GM12801 (cell line): Measurements from ENCODE around the gene TM9SF4.

ENCODE experiments used
- TF ChIP-seq, protein P1 (sequence below): IDR thresholded peaks from one replicate; pipeline ENCODE4 v1.5.1; 2011; ENCODE audit warnings: control low read depth; ENCODE audit not compliant: insufficient read length; ENCODE audit errors: extremely low read depth

TM9SF4 gene

DNA sequence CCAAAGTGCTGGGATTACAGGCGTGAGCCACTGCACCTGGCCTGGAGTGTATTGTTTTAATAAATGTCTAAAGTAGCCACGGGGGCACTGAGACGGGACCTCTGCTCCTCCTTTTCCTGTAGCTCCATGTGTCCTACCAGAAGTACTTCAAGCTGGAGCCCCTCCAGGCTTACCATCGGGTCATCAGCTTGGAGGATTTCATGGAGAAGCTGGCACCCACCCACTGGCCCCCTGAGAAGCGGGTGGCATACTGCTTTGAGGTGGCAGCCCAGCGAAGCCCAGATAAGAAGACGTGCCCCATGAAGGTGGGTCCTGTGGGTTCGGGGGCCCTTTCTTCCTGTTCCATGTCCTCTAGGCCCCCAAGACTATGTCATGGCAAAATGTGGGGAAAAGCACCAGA lies 105.6 kb downstream of the TM9SF4 start:
- TF ChIP-seq, protein P1, sequence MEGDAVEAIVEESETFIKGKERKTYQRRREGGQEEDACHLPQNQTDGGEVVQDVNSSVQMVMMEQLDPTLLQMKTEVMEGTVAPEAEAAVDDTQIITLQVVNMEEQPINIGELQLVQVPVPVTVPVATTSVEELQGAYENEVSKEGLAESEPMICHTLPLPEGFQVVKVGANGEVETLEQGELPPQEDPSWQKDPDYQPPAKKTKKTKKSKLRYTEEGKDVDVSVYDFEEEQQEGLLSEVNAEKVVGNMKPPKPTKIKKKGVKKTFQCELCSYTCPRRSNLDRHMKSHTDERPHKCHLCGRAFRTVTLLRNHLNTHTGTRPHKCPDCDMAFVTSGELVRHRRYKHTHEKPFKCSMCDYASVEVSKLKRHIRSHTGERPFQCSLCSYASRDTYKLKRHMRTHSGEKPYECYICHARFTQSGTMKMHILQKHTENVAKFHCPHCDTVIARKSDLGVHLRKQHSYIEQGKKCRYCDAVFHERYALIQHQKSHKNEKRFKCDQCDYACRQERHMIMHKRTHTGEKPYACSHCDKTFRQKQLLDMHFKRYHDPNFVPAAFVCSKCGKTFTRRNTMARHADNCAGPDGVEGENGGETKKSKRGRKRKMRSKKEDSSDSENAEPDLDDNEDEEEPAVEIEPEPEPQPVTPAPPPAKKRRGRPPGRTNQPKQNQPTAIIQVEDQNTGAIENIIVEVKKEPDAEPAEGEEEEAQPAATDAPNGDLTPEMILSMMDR, result no peak

DNA sequence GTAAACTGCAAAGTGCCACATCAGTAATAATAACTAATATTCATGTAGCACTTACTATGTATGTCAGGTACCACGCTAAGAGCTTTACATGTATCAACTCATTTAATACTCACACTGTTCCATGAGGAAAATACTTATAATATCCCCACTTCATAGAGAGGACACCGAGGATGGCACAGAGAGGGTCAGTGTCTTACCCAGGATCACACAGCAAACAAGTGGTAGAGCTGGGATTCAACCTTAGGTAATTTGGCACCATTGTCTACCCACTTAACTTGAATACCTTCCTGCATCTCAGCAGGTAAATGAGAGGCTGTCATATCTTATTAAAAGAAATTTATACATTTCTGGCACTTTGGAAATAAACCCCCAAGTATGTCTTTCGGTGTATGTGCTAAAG lies 106.2 kb downstream of the TM9SF4 start:
- TF ChIP-seq, protein P1, result no peak

DNA sequence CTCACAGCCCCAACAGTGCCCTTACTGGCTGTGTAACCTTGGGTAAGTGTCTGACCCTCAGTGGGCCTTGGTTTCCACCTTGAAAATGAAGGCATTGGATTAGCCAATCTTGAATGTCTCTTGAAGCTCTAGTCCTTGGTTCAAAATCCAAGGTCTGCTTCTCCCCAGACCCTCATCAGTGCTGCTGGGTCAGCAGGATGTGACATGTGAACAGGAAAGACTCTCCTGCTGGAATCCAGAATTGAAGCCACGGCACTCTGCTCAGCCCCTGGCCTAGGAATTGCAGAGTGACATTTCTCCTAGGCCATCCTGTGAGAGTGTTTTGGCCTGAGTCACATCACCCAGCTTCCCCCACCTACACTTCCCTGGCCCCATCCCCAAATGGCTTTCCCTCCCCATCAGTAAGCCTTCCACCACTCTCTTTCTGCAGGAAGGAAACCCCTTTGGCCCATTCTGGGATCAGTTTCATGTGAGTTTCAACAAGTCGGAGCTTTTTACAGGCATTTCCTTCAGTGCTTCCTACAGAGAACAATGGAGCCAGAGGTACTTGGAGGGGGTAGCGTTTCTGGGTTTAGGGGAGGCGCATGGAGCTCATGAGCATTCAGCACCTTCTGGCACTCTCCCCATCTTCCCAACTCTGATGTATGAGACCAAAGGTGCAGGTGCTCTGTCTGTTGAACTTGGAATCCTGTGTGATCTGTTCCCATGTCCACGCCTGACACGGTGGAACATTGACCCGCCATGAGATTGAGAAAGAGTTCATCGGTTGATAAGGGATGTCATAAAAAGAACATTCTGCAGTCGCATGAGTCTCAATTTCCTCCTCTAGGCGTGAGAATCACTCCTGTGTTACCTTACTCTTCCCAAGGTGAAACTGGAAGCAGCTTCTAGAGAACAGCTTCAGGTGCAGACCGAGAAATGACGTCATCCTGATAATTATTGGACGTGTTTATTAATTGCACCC lies 106.9 kb downstream of the TM9SF4 start:
- TF ChIP-seq, protein P1, result no peak
